Effector CD8-positive, alpha-beta T cell (primary cell): Measurements from ENCODE around the gene RNF112.
"Not testable (repeated sequence)": the region's sequence is repeated elsewhere in the genome, so short reads cannot be mapped to it uniquely, and the experiment has no call there.

Source experiments
- DNase-seq: peaks from one replicate; lab custom pipeline; 2025; lab: John Stamatoyannopoulos, UW

Gene RNF112

GRCh38 chr17:19448341-19449268 lies 37.6 kb downstream of the RNF112 start:
- no peak for DNase-seq

DNA sequence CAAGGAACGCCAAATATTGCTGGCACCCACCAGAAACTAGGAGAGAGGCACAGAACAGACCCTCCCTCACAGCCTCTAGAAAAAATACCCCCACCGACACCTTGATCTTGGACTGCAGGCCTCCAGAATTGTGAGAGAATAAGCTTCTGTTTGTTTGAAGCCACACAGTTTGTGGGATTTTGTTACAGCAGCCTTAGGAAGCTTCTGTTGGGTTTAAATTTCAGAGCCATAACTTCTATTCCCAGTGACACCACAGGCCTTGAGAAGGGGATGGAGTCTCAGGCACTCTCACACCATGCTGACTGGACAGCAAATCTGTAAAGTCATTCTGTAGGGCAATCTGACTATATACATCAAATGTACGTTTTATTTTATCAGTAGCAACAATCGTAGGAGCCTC lies 38.6 kb downstream of the RNF112 start:
- DNase-seq = no peak

- no peak for DNase-seq
Measured at GRCh38 chr17:19453296-19453695, 42.3 kb downstream of the RNF112 start.

- no peak for DNase-seq
Measured at GRCh38 chr17:19454074-19454473, 43.0 kb downstream of the RNF112 start.

DNA sequence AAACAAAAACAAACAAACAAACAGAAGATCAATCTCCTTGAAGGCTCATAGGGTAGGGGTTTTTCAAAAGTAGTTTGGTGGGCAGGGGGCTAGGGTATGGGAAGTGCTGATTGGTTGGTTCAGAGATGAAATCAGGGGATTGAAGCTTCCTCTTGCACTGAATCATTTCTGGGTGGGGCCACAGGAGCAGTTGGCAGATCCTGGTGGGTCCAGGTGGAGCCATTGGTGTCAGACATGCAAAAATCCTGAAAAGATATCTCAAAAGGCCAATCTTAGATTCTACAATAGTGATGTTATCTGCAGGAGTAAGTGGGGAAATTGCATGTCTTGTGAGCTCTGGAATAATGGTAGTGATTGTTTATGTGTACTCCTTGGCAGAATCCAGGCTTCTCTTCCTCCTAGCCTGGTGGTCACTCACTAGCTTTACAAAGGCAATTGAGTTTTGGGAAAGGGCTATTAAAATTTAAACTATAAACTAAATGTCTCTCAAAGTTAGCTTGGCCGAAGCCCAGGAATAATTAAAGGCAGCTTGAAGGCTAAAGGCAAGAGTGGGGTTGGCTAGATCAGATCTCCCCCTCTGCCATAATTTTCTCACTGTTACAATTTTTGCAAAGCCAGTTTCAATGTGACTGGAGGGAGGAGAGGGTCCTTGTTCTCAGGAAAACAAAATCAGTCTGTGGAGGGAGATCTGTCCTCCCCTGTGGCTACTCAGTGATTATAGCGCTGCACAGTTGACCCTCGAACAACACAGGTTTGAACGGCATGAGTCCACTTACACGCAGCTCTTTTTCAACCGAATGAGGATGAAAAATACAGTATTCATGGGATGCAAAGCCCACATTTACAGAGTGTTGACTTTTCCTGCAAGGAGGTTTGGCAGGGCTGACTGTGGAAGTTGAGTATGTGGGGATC lies 45.2 kb downstream of the RNF112 start:
- DNase-seq = no peak

GRCh38 chr17:19457046-19457445 lies 46.0 kb downstream of the RNF112 start:
- DNase-seq = no peak

GRCh38 chr17:19457830-19458271 lies 46.8 kb downstream of the RNF112 start:
- no peak for DNase-seq

DNA sequence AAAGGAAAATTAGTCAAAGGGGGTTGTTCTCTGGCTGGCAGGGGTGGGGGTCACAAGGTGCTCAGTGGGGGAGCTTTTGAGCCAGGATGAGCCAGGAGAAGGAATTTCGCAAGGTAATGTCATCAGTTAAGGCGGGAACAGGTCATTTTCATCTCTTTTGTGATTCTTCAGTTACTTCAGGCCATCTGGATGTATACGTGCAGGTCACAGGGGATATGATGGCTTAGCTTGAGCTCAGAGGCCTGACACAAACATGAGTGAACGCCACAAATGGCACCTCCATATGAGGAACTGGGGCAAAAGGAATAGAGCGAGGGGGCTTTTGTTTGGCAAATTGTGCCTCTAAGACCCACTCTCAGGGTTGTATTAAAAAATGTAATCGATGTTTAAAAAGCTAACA lies 47.4 kb downstream of the RNF112 start:
- not testable (repeated sequence) for DNase-seq

GRCh38 chr17:19459018-19459655 lies 48.1 kb downstream of the RNF112 start:
- not testable (repeated sequence) for DNase-seq

- DNase-seq = no peak
Measured at GRCh38 chr17:19460700-19461099, 49.7 kb downstream of the RNF112 start.

GRCh38 chr17:19461116-19461515 lies 50.1 kb downstream of the RNF112 start:
- no peak for DNase-seq

DNA sequence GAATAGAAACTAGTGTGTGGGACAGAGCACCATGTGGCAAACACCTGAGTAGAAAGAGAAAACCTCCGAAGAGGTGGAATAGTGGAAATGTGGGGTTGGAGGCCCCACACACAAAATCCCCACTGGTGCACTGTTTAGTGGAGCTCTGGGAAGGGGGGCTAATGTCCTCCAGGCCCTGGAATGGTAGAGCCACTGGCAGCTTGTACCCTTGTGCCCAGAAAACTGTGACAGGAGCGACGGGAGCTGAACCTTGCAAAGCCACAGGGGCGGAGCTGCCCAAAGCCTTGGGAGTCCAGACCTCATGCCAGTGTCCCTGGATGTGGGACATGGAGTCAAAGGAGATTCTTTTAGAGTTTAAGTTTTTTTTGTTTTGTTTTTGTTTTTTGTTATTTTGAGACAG lies 50.6 kb downstream of the RNF112 start:
- no peak for DNase-seq

DNA sequence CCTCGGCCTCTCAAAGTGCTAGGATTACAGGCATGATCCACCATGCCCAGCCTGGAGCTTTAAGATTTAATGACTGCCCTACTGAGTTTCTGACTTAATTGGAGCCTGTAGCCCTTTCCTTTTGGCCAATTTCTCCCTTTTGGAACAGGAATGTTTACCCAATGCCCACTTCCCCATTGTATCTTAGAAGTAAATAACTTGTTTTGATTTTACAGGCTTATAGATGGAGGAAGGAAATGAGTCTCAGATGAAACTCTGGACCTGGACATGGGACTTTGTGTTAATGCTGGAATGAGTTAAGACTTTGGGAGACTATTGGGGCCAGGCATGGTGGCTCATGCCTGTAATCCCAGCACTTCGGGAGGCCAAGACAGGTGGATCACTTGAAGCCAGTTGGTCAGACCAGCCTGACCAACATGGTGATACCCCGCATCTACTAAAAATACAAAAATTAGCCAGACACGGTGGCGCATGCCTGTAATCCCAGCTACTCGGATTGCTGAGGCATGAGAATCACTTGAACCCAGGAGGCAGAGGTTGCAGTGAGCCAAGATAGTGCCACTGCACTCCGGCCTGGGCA lies 51.5 kb downstream of the RNF112 start:
- not testable (repeated sequence) for DNase-seq

GRCh38 chr17:19464031-19465026 lies 53.3 kb downstream of the RNF112 start:
- DNase-seq = no peak
